NCI-H82 (cell line): Measurements from ENCODE around the gene IGF1R.

Source experiments
- DNase-seq: peaks from one replicate; lab custom pipeline; 2025; lab: John Stamatoyannopoulos, UW

IGF1R gene

DNA sequence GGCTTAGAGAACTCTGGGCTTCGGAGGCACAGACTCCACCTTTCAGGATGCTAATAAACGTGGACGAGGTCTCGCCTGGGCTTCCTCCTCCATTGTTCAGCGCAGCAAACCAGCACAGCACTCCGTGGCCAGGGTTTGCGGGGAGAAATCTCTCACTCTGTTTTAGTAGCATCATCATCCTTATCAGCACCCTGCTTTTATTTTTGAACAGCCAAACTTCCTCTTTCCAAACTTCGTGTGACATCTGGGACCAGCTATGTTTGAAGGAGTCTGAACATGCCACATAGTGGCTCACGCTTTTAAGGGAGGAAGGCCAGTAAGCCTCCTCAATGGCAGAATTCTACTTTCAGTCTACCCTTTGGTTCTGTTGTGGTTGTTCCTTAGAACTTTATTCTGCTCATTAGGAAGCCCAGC is 210.3 kb downstream of the IGF1R start:
- DNase-seq = no peak

DNA sequence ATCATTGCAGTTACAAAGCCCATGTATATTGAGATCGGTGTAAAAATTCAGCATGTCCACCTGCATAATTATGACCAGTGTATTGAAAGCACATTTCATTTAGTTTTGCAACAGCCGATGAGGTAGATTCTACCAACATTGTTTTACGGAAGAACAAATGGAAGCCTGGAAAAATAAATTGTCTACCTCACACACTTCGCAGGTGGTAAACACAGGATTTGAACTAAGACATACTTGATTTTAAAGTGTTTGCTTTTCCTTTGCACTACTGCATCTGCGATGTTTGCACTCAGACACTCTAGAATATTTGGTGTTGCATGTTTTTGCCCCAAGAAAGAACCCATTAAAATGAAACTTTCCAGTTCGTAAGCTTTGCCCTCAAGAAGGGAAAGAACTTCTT is 210.8 kb downstream of the IGF1R start:
- DNase-seq = no peak

DNA sequence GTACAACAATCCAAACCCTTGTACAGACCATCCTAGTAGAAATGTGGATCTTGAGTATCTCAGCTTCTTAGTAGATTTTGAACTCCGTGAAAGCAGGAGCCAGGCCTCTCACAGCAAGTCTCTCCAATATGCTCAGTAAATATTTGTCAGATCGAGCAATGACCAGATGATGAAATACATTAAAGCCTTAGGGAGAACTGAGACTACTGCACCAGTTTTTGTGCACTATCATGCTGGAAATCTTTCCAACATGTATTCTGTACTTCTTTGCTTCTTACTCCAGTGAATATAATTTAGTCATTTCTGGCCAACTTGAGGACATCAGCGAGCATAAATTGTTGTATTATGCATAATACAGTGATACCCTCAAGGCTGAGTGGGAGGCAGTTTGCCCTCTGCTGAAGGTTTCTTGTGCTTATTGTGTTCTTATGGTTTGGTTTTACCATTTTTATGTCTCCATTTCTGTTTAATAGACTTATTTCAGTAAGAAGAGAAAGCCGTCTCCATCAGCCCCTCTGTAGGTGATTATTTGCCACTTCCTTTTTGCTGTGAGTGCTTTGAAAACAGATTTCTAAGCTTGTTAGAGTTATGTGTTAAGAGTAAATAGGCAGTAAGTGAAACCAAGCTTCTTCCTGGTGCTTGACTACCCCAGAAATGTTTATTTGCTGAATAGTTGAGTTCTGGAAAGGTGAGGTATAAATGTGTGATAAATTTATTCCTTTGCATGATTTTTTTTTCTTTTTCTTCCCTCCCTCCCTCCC is 212.1 kb downstream of the IGF1R start:
- no peak for DNase-seq

- DNase-seq = no peak
These were observed 212.8 kb downstream of the IGF1R start for GRCh38 chr15:98861188-98861587.

DNA sequence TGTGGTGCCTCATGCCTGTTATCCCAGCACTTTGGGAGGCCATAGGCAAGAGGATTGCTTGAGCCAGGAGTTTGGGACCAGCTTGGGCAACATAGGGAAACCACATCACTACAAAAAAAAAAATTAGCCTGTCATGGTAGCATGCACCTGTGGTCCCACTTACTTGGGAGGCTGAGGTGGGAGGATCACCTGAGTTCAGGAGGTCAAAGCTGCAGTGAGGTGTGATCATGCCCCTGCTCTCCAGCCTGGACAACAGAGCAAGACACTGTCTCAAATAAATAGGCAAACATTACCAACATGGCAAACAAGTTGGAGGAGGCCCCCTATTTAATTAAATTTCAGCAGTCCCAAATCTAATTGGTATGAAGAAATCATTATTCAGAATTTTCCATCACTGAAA is 215.6 kb downstream of the IGF1R start:
- no peak for DNase-seq

- no peak for DNase-seq
These were observed 217.3 kb downstream of the IGF1R start for GRCh38 chr15:98865397-98866339.

DNA sequence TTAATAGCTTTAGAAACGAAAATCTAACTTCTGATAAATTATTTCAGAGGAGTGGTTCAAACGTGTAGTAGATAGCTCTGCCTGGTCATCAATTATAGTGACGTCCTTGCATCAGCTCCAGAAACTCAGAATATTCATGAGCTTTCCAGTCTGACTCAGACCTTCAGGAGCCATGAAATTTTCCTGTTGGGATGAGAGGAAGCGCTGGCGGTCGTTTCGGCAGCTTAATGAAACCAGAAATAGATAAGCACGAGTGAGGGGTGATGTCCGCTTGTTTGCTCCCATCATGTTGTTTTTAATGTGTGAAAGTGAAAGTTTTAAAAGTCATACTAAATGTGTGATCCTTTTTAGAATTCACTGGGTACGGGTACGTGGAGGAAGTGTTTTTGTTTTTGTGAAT is 218.2 kb downstream of the IGF1R start:
- DNase-seq = no peak

- no peak for DNase-seq
These were observed 220.2 kb downstream of the IGF1R start for GRCh38 chr15:98868564-98868963.

- DNase-seq = no peak
These were observed 222.4 kb downstream of the IGF1R start for GRCh38 chr15:98870788-98871187.

DNA sequence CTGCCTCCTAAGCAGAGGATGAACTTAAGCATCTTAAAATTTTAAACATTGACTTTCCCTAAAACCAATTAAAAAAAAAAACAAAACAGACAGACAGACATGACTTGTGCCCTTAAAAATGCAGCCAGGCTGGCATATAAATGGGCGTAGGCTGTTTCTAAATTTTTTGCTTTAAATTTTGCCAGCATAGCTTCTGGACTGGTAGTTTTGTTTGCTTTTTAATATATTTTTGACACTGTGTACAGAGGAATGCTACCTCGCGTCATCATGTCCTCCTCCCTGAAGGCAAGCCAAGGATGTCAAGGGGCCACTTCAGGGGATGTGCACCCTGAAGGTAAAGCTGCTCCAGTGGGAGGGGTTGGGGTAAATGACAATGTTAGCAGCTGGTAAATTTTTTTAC is 224.4 kb downstream of the IGF1R start:
- DNase-seq = no peak

DNA sequence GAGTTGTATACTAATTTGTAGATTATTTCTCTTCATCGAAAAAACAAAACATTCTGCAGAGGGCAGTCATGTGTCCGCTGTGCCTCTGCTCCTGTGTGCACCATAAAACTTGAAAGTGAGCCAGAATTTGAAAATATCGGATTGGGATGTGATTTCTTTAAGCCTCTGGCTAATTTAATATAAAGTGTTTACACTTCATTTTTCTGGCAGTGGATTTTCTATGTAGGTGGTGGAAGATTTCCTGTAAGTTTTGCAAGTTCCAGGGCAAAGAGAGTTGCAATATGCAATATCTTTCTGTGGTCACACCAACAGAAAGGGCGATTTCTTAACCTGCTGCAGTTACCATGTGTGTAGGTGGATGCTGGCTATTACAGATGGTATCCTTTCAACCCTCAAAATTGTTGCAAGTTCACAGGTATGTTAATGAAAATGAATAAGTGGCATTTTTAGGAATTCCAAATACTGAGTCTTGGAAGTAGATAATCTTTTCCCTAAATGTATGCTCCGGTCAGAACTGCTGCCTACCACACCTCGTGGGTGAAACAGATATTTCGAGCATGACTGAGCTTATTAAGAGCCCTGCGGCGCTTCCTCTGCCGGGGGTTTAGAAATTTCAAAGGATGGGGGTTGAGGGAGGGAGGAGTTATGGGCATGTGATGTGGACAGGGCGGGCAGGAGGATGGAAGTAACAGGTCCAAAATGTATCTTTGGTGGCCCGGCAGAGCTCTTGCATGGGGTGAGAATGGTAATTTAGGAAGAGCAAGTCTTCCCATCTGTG is 225.3 kb downstream of the IGF1R start:
- DNase-seq = peak; percentile 63

DNA sequence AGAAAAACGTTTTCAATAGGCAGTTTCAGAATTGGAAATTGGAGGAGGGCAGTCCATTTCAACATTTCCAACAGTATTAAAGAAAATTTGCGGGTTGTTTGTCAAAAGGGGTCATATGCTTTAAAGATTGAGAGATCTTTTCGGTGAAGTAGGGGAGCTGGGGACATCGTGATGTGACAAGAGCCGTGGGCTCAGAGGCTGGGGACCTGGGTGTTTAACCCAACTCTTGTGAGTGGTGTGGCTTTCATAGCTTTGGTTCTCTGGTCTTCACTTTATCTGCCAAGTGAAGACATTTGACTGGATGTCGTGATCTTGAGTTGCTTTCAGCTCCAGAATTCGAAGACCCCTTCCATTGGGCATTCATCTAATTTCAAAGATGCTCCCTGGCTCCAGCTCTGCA is 226.0 kb downstream of the IGF1R start:
- DNase-seq = no peak

GRCh38 chr15:98874773-98875172 is 226.4 kb downstream of the IGF1R start:
- DNase-seq = no peak

- DNase-seq = no peak
These were observed 227.0 kb downstream of the IGF1R start for GRCh38 chr15:98875309-98875708.

- DNase-seq = no peak
These were observed 228.4 kb downstream of the IGF1R start for GRCh38 chr15:98876451-98877369.

DNA sequence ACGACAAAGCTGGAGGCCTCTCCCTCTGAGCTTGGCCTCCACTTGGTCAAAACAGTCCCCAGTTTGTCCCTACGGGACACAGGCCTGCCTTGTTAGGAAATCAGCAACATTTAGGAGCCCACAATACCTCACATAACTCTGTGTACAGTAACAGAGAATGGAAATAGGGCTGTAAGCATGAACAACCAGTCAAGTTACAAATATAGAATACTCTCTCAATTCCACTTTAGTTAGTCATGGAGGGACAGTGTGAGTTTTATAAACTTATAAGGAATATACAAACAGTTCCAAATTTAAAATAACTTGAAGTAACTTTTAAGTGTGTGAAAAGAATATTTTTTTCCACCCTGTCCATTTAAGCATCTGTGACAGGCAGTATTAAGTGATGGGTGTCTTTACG is 229.8 kb downstream of the IGF1R start:
- DNase-seq = no peak

DNA sequence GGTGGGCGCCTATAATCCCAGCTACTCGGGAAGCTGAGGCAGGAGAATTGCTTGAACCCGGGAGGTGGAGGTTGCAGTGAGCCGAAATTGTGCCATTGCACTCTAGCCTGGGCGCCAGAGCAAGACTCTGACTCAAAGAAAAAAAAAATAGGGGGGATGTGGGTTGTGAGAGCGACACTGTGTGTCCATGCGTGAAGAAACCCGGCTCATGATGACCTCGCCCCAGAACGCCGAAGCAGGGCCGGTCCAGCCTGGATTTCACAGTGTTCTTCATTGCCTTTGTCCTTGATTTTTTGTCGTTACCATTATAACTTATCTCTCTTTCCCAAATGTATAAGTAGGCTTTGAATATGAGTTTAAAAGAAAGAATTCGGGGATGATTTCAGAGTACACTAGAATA is 230.5 kb downstream of the IGF1R start:
- DNase-seq = no peak

GRCh38 chr15:98881526-98882520 is 233.5 kb downstream of the IGF1R start:
- DNase-seq = peak; percentile 77

- no peak for DNase-seq
These were observed 235.1 kb downstream of the IGF1R start for GRCh38 chr15:98883478-98883877.

DNA sequence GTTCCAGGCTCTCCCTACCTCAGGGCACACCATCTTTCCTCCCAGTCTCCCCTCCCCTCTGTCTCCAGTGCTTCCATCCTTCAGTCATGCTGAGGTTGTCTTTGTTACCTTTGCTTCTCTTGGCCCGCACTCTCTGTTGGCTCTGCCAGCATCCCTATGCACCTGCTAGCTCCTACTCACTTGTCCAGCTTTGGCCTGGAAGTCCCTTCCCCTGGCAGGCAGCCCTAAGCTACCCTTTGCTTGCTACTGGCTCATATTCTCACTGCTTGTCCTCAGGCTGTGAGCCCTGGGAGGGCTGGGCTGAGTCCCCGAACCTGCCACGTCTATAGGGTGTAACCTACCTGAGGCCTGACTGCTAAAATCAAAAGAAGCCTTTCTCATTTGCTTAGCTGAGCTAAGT is 236.6 kb downstream of the IGF1R start:
- DNase-seq = no peak
